Stimulated activated CD8-positive, alpha-beta memory T cell treated with anti-CD3 and anti-CD28 coated beads, Interleukin-4, amount 100 ng/mL, for 1 hour (primary cell): Measurements from ENCODE around the gene TM9SF2.
"Not testable (repeated sequence)": the region's sequence is repeated elsewhere in the genome, so short reads cannot be mapped to it uniquely, and the experiment has no call there.

Experiments used
- DNase-seq, 2 donors: peaks; one replicate each; pipeline ENCODE4 v3.0.0-alpha.2; 2020; ENCODE audit warnings: low read depth in 2 of 2, low spot score in 1 of 2

TM9SF2 gene

DNA sequence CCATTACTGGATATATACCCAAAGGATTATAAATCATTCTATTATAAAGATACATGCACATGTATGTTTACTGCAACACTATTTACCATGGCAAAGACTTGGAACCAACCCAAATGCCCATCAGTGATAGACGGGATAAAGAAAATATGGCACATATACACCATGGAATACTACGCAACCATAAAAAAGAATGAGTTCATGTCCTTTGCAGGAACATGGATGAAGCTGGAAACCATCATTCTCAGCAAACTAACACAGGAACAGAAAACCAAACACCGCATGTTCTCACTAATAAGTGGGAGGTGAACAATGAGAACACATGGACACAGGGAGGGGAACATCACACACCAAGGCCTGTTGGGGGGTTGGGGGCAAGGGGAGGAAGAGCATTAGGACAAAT is 9.5 kb upstream of the TM9SF2 start:
- DNase-seq = not testable (repeated sequence)

- no peak for DNase-seq
Measured at GRCh38 chr13:99495466-99496183, 5.6 kb upstream of the TM9SF2 start.

DNA sequence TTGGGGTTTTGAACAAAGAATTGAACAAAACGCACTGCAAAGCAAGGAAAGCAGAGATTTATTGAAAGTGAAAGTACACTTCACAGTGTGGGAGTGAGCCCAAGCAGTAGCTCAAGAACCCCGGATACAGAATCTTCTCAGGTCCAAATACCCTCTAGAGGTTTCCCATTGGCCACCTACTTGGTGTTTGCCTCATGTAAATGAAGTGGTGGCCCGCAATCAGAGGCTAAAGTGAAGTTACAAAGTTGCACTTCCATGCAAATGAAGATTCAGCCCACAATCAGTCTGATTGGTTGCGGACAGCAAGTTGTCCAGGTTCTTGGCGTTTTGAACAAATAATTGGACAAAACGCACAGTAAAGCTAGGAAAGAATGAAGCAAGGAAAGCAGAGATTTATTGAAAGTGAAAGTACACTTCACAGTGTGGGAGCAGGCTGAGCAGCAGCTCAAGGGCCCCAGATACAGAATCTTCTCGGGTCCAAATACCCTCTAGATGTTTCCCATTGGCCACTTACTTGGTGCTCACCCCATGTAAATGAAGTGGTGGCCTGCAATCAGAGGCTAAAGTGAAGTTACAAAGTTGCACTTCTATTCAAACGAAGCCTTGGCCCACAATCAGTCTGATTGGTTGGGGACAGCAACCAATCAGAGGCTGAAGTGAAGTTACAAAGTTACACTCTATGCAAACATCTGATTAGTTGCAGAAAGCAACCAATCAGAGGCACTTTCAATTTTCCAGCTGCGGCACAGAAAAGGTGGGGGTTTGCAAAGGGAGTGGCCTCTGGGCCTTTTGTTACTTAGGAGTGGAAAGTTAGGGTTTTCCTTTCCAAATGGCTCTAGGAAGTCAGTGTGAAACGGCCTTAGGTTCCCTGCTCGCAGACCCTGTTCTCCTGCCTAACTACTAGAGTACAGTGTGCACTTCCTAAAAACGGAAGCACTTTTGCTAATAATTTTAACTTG is 4.8 kb upstream of the TM9SF2 start:
- DNase-seq = peak in 1 of 2 donors; percentile 35

DNA sequence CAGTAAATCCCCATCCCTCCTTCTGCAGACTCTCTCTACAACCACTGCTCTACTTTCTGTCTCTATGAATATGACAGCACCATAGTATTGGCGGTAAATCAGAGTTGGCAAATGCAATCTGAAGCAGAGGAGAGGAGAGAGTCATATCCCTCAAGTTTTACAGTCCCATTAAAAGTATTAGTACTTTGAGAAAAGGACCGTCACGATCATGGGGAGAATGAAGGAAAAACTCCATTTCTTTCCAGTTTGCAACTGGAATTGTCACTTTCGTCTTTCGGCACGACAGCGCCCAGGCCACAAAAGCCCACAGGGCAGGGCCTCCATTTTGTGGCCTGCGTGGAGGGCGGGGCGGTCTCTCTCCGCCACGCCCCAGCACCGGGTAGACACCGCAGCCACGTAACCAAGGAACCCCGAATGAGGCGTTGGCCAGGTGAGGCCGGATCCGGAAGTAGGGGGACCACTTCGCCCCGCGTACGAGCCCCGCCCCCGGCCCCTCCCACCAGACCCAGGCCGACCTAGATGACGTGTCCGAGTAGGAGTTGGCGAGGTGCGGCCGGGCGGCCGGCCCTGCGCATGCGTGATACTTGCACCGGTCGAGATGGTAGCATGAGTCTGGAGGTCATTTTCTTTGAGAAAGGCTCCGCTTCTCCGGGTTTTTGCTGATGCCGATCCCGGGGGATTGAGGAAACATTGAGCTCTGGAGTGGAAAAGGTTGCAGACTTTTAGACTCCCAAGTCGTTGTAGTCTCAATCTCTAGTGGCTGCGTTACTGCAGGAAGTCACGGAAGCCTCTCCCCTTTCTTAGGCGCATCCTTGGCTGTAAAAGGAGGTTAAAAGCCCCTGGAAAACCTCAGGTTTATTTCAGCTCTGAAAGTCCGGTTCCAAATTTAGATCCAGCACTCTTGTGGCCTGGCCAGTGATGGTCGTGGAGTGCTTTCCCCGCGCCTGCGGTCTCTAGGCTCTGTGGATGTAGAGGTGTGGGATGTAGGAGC is 2.8 kb upstream of the TM9SF2 start:
- peak; percentile 89 to 90 for DNase-seq

- no peak for DNase-seq
Measured at GRCh38 chr13:99500839-99501183, 461 bp upstream of the TM9SF2 start.

DNA sequence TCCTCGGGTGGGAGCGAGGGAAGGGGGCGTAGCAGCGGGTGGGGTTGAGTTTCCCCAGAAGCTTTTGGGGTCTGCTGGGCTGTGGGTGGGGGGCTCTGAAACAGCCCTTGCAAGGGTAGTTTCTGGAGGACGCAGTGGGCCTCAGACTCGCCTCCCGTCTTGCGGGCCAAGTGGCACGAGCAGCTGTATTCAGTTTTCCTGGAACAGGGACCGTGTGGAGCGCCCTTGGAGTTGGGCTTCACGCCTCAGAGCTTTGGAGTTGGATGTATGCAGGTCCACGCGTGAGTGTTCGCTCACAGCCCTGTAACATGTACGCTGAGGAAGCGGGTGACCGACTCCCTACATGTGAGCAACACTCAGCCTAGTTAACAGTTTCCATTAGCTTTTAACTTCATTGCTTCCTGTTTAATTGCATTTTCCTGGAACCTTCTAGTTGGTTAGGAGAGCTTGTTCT is 603 bp downstream of the TM9SF2 start:
- no peak for DNase-seq

GRCh38 chr13:99505814-99506269 is 4.6 kb downstream of the TM9SF2 start:
- DNase-seq = no peak

DNA sequence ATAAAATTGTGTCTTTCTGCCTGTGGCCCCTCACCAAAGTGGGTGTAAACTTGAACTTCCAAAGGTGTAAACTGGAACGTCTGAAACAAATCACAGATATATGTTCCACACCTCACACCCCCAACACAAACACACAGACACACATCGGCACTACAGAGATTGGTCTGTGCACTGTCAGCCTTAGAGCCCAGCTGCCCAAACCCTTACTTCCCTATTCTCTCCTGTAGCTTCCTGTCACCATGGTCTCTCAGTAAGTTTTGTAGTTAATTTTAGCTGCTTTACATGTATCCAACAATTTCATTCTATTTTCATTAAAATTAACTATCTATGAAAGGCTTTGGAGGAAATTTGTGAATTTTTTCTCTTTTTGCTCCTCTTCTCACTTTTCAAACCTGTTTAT is 5.4 kb downstream of the TM9SF2 start:
- no peak for DNase-seq

DNA sequence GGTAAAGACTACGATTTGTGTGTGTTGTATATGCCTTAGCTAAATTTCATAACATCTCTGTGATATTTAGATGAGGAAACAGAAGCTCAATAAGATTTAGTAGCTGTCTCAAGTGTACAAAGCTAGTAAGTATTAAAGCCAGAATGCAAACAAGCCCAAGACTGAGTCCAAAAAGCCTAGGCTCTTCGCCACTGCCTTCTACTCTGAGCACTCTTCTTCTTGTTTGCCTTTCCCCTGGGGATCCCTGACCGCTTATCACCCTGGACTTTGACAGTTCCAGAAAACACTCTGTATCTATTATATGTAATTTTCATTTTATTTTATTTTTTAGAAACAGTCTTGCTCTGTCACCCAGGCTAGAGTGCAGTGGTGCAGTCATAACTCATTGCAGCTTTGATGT is 5.8 kb downstream of the TM9SF2 start:
- no peak for DNase-seq

- no peak for DNase-seq
Measured at GRCh38 chr13:99507551-99507950, 6.3 kb downstream of the TM9SF2 start.

GRCh38 chr13:99507986-99508385 is 6.7 kb downstream of the TM9SF2 start:
- DNase-seq = no peak

DNA sequence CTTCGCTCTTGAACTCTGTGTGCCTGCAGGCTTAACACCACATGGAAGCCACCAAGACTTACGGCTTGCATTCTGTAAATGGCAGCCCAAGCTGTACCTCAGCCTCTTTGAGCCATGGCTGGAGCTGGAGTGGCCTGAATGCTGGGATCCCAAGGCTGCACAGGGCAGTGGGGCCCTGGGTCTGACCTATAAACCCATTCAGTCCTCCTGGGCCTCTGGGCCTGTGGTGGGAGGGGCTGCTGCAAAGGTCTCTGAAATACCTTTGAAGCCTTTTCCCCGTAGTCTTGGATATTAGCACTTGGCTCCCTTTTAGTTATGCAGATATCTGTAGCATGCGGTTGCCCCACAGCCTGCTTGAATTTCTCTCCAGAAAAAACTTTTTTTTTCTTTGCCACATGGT is 8.2 kb downstream of the TM9SF2 start:
- no peak for DNase-seq

GRCh38 chr13:99514801-99515200 is 13.5 kb downstream of the TM9SF2 start:
- DNase-seq = no peak

DNA sequence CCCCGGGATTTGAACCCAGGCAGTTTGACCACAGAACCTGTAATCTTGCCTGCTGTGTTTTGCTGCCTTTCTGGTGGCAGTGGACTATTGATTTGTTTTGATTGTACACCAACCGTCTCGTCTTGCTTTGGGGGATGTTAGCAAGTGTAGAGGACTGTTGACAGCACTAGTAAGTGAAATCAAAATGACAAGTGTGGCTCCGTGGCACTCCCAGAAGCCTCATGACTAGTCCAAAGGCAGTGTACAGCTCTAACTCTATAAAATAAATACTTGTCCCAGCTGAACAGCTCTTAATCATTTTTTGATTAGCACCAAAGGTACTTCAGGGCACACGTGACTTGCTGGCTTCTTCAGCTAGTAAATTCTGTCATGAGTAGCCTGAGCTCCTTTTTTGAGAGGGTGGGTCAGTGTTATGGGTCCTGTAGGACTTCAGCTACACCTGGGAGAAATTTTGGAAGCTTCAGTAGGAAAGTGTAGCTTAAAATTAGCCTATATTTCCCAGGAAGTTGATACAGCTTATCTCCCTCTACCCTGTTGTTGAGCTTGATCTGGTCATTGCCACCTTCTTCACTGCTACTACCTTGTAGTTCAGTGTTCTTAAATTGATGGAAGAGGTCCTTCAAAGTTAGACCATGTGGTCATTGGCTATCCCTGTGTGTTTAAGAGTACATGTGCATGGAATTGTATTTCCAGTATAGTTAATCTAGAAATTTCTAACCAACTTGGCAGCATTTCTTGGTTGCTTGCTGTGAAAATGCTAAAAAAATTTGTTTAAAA is 15.1 kb downstream of the TM9SF2 start:
- DNase-seq = no peak

GRCh38 chr13:99517577-99517976 is 16.3 kb downstream of the TM9SF2 start:
- no peak for DNase-seq

DNA sequence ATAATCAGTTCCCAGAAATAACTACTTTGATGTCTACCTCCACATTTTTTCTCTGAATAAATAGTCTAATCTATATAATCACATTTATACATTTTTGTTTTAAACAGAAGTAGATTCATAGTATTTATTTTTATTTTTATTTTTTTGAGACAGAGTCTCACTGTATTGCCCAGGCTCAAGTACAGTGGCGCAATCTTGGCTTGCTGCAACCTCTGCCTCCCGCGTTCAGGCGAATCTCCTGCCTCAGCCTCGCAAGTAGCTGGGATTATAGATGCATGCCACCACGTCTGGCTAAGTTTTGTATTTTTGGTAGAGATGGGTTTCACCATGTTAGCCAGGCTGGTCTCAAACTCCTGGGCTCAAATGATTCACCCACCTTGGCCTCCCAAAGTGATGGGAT is 16.7 kb downstream of the TM9SF2 start:
- no peak for DNase-seq

DNA sequence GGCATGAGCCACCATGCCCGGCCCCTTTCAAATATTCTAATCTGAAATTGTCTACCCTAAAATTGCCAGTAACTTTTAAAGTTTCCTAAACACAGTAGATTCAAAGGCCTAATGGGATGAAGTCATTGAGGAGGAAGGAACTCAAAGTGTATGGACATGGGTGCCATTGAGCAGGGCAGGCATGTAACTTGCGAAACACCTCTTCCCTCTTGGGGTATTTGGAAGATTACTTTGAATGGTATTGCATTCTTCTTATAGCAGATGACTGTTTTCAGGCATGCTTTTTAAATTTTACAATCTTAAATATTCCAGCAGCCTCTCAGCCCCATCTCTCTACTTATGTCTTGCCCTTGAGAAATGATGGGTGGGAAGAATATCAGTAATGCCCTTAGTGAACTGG is 21.0 kb downstream of the TM9SF2 start:
- DNase-seq = no peak

- DNase-seq = no peak
Measured at GRCh38 chr13:99523838-99524237, 22.6 kb downstream of the TM9SF2 start.

- DNase-seq = no peak
Measured at GRCh38 chr13:99525967-99526366, 24.7 kb downstream of the TM9SF2 start.

GRCh38 chr13:99526549-99526948 is 25.3 kb downstream of the TM9SF2 start:
- DNase-seq = no peak
